ENCODE results near the gene ANKRD28.

ANKRD28 gene

GRCh38 chr3:15722877-15723623 is 74.7 kb downstream of the ANKRD28 start:
- no peak for DNase-seq

DNA sequence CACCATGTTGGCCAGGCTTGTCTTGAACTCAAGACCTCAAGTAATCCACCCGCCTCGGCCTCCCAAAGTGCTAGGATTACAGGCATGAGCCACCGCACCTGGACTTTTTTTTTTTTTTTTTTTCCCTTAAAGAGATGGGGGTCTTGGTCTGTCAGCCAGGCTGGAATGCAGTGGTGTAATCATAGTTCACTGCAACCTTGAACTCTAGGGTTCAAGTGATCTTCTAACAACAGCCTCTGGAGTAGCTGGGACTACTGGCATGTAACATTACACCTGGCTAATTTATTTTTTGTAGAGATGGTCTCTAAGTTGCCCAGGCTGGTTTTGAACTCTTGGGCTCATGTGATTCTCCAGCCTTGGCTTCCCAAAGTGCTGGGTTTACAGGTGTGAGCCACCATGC is 81.6 kb downstream of the ANKRD28 start:
- DNase-seq, result no peak

DNA sequence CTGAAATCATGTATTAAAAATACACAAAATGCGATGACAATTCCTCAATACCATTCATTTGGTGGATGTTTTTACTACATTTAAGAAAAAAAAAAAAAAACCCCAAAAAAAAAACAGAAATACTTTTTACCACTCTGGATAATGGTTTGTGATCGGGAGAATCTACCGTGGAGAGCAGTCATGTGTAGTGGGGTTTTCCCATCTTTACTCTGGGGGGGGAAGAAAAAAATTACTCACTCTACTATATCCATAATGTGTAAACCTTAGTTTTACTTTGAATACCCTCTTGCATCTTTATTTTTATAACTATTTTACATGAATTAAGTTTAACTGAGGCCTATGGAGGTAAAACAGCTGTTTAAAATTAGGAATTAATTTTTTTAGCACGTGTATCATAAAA is 83.3 kb downstream of the ANKRD28 start:
- DNase-seq, result no peak

DNA sequence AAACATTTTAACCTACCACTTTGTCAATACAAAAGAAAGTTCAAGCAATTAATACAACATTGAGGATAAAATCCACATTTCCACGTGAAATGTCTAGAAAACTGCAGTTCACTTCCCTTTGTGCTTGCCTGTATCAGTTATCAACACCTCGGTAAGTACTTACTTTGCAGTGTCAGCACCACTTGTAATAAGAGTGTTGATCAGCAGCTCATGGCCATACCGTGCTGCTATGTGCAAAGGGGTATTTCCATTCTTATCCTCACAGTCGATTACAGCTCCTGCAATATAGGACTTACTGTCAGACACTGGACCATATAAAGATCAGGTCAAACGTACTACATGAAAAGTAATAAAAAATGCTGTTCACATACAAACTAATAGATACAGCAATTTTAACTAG is 84.4 kb downstream of the ANKRD28 start:
- peak in 1 of 2 experiments; percentile 4 for DNase-seq

GRCh38 chr3:15711281-15711680 is 86.5 kb downstream of the ANKRD28 start:
- no peak for DNase-seq

DNA sequence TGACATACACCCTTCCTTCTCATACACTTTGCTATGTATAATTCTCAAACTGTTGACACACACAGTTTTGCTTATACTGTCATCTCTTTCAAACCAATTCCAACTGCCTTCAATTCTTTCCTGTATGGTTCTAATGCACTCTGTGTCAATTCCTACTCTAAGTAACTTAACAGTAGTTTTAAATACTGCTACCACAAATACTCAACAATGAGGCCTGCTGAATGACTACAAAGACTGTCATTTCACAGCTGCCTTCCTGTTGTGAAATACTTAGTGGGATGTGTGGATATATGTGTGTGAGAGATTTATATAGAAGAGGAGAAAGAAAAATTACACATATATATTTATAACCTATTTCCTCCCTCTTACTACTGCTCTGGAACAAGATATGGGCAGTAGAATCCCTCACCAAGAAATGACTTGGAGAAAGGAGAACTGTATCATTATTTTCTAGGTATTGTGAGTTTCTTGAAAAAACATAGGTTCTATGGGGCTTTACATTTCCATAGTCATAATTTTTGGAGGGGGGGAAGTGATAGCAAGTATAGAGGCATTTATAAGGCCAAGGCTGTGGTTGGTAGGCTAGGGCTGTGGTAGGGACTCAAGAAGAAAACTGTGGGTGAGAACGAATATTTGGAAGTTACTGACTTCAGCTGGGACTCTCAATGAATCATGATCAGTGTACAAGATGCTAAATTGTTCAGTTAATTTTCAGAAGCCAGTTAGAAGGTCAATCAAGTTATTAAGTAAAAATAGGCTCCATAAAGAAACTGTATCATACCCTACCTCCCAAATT is 88.7 kb downstream of the ANKRD28 start:
- no peak for DNase-seq

- DNase-seq, result no peak
Measured at GRCh38 chr3:15707779-15708178, 90.0 kb downstream of the ANKRD28 start.

DNA sequence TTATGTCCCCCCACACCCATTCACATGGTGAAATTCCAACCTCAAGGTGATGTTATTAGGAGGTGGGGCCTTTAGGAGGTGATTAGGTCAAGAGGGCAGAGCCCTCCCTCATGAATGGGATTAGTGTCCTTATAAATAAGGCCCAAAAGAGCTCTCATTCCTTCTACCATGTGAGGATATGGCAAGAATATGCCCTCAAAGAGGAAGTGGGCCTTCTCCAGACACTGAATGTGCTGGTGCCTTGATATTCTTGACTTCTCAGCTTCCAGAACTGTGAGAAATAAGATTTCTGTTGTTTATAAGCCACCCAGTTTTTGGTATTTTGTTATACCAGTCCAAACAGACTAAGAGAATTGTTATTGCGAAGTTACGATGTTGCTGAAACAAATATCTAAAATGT is 94.4 kb downstream of the ANKRD28 start:
- DNase-seq, result no peak

DNA sequence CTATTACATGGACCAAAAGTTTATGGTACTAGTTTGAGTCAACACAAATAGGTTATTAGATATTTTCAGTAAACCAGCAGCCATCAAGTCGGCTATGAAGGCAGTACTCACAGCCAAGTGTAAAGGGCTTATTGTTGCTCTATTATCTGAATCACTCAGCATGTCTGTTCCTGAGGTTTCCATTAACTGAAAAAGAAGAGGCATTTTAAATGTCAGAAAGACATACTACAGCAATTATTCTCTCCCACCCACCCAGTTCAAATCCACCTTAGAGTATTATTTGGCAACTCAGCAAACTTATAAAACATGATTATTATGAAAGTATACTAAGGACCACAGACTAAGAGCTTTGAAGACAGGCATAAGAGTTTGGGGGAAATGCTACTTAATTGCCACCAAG is 103.2 kb downstream of the ANKRD28 start:
- DNase-seq, result no peak

DNA sequence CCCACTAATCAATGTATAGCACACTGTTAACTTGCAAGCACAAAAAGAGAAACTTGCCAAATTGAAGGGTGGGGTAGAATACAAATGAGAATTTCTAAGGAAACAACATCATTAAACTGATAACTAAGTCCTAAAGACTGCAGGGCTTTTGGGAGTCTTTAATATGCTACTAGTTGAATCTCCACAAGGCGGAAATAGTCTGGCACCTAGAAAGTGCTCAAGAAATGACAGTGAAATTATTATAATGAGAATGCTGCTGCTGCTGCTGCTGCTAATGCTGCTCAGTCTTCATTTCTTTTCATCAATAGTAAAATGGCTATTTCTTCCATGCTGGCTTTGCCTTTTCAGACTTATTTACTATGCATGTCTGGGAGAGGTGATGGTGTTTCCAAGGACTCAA is 104.4 kb downstream of the ANKRD28 start:
- DNase-seq, result no peak

DNA sequence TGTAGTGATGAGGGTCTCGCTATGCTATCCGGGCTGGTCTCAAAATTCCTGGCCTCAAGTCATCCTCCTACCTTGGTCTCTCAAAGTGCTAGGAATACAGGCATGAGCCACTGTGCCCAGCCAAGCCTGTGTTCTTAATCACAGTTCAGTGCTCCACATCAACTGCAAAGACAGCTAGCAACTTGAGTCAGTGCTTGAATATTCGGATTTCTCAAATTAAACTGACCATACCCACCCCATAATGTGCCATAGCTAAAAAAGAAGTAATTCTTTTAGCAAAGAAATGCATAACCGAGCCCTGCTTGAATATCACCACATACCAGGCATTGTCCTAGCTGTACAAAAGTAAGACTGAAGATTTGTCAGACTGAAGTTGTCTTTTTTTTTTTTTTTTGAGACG is 107.0 kb downstream of the ANKRD28 start:
- DNase-seq, result no peak

GRCh38 chr3:15690230-15690629 is 107.5 kb downstream of the ANKRD28 start:
- DNase-seq, result no peak

DNA sequence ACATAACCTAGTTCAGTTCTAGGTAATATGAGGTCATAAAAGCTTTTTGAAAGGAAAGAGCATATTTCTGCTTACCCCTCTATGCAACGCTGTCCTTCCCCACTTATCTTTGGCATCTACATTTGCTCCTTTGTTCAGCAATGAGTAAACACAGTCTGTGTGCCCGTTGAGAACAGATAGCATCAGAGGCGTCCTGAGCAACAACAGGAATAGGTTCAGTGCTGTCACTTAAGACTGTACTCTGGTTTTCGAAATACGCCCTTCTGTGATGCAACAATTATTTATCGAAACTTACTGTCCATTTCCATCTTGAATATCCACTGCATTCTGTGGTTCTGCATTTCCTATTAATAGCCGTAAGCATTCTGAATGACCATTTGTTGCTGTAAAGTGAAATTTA is 111.9 kb downstream of the ANKRD28 start:
- DNase-seq, result no peak

DNA sequence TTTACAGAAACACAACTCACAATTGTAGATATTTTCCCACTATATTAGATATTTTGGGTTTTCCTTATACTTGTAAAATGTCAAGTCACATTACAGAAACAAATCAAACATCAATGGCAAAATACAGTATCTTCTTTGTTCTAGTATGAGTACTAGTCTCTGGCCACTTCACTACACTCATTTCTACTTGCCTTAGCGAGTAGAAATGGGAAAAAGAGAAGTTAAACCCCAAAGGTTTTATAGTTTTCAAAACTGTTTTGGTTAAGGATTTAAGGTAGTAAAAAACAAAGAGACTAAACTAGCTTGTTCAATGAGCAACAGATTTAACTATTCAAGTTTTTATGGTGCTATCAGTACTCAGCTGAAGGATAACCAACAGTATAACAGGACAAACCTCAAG is 114.5 kb downstream of the ANKRD28 start:
- no peak for DNase-seq

GRCh38 chr3:15682561-15683185 is 115.1 kb downstream of the ANKRD28 start:
- DNase-seq, result no peak

- no peak for DNase-seq
Measured at GRCh38 chr3:15681668-15682067, 116.1 kb downstream of the ANKRD28 start.

DNA sequence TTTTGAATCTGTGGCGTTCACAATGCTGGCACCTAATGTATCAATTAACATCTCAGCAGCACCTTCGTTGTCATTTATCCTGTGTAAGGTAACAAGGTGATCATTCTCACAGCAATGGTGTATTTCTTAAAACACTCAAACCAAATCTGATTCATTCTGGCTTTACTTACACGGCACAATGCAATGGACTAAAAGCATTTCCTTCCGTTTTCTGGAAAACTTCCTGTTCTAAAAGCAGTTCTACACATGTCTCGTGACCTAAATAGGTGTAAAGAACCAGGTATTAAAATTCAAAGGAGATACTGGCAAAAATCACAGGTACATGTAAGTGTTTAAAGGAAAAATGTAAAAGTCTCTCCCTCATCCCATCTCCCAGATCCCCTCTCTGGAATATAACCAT is 118.5 kb downstream of the ANKRD28 start:
- DNase-seq, result no peak

DNA sequence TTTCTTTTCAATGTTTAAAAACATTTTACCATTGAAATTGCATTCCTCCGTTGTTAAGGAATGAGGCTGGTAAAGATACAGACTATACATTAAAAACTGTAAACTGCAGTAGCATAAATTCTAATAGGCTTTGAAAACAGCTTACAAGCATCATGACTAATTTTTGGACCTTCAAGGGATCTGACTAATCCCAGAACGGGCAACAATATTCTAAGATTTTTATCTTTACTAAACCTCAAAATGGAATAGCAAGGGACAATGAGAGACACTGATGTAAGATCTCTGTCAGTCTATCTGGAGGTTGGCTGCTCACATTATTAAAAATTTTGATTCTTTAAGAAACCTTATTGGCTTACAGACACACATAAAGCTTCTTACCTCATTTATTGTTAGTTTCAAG is 121.5 kb downstream of the ANKRD28 start:
- DNase-seq, result no peak

GRCh38 chr3:15673536-15673935 is 124.2 kb downstream of the ANKRD28 start:
- DNase-seq, result no peak

- DNase-seq, result no peak
Measured at GRCh38 chr3:15667484-15667883, 130.3 kb downstream of the ANKRD28 start.

DNA sequence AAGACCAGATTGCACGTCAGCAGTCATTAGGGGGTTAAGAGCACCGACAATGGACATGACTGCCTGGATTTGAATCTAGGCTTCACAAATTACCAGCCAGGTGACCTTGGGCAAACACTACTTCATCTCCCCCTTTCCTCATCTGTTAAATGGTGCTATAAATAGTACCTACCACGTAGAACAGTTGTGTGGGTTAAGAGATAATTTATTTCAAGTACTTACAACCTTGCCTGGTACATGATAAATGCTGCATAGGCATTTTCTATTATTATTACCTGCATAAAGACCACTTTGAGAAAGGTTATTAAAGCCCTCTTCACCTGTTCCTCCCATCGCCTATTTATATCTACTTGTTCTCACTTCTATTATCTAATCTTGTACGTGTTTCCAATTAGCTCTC is 131.5 kb downstream of the ANKRD28 start:
- DNase-seq, result no peak

DNA sequence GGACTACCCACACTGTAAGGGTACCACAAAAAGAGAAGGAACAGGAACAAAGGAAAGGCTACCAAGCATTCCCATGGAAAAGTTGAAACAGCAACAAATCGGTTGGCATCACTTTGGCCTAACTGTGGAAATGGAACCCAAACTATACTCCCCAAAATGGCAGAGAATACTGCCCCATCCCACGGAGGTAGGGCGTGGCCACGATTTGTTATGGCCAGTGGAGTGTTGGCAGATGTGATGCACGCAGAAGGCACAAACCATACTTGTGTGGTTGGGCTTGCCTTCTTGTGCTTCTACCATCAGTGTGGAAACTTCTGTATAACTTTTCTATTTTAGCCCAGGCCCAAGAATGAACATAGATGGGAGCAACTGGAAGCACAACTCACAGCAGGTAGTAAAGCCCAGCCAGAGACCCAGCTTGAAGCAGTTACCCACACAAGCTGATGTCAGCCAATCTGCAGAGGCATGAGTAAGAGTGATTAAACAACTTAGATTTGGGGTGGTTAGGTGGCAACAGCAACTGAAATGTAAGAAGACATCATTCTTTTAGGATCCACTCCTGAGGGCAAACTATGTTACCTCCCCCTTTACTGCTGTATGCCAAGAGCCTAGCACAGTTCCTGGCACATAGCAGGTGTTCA is 132.1 kb downstream of the ANKRD28 start:
- no peak for DNase-seq

GRCh38 chr3:15664144-15664543 is 133.6 kb downstream of the ANKRD28 start:
- DNase-seq, result no peak
